Measurements from ENCODE around the gene MAP7D1.

GRCh38 chr1:36187800-36188593, 32.0 kb downstream of the MAP7D1 start:
- TF ChIP-seq CTCF (IDR thresholded peaks at IDR 0.05), result peak; percentile 88 to 96 (median 96)
- peak; percentile 75 to 91 (median 85) for TF ChIP-seq POLR2AphosphoS5 (IDR thresholded peaks at IDR 0.05)
- TF ChIP-seq POLR2A (IDR thresholded peaks at IDR 0.05), result no peak
